ENCODE results near the gene COL27A1.

- TF ChIP-seq CTCF (IDR thresholded peaks at IDR 0.05) = no peak
- no peak for TF ChIP-seq POLR2AphosphoS5 (IDR thresholded peaks at IDR 0.05)
Observed at GRCh38 chr9:114190563-114190905, 35.2 kb downstream of the COL27A1 start.

Data from transverse colon (tissue), 4 donors.